Measurements from ENCODE around the gene MYO1G. TPM values are rescaled to one million over a fixed set of nuclear protein-coding genes. Genes with fewer than 3 reads are reported as not detected.

MYO1G gene
- total RNA-seq, 1 donor from 2014 or later: under 0.01 TPM

GRCh38 chr7:44967571-44968446, 11.0 kb downstream of the MYO1G start:
- peak in 1 of 2 donors; percentile 65 for DNase-seq (ENCODE audit: low read depth in 2 of 2)

DNA sequence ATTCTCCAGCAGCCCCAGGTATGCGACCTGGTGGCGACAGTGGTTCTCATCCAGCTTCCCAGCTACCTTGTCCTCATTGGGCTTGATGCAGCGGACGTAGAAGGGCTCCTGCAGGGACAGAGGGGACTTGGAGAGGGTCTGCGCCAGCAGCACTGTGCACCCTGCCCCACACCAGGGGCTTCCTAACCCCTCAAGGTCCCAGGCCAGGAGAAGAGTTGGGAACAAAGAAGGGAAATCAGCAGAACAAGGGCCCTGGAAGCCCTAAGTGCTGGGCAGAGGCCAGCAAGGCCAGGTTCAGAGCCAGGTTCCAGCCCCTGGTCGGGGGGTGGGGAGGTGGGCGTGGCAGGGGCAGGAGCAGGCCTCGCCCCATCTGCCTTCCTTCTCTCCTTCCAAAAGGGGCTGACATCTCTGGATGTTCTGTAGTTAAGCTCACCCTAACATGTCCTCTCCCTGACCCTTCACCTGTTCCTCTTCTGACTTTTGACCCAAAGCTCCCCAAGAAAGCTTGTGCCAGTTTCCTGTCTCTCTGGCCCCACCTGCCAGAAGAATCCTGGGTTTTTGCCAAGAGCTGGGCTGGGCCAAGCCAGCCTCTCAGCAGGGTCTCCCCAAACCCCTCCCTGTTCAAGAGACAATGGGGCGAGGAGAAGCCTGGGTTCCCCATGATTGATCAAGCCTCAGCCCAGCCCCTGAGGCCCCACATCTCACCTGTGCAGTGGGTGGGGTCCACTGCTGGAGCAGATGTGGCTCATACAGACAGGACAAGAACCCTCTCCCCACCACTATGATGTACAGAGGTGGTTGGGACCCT, 11.9 kb downstream of the MYO1G start:
- DNase-seq (ENCODE audit: low read depth in 2 of 2): no peak

GRCh38 chr7:44965937-44966730, 12.7 kb downstream of the MYO1G start:
- DNase-seq (ENCODE audit: low read depth in 2 of 2): no peak

DNA sequence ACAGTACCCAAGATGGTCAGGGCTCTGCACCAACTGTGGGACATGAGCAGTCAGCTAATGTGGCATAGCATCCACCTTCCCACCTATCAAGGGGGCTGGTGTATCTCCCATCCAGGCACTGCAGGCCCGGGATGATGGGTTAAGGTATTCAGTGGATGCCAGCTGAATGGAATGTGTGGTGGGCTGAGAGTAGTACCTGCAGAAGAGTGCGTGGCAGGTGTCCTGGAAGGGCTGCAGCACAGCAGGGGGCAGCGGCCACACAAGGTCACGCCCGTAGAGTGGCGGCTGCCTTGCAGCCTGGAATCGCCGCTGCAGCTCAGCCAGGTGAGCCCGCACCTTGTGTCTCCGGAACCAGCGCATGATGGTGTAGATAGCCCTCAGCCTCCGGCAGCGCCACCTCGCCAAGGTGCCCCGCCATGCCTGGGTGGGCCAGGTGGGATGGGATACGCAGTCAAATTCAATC, 13.3 kb downstream of the MYO1G start:
- DNase-seq (ENCODE audit: low read depth in 2 of 2): no peak

DNA sequence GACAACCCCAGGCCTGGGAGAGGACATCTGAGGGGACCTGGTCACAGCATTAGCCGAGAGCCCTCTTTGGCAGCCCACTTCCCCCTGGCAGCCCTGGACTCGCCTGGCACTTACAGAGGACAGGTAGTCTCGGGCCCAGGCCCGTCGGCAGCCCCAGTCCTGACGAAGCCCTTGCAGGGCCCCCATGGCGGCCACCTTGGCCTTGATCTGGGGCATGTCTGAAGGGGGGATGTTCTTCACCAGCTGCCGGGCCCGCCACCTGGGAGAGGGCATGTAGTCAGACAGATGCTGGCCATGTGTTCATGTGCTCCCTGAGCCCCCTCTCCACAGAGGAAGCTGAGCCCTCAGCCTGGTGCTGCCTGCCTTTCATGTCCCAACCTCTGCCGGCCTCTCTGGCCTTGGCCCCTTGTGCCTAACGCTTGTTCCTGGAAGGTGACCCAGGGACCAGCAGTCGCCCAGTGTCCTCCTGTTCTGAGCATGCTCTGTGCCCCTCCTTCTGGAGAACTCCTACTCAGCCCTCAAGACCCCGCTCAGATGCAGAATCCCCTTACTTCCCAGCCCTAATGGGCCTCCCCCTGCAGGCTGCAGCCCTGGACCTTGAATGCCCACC, 13.9 kb downstream of the MYO1G start:
- no peak for DNase-seq (ENCODE audit: low read depth in 2 of 2)

DNA sequence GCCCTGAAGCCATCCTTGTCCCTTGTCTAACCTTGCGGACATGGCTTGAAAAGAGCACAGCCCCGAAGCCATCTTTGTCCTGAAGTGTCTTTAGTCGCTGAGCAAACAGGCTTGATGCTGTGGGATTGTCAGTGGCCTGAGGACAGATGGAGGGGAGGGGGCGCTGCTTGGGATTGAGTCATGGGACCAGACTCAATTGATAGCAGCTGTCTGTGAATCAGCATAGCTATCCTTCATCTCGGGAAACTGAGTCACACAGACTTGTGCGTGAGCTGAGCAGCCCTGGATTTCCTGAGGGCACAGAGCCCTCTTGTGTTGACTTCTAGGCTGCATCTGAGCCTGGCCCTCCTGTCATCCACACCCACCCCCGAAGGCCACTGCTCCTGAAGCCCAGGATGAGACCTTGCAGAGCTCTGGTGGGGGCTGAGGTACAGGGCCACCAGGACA, 14.4 kb downstream of the MYO1G start:
- DNase-seq (ENCODE audit: low read depth in 2 of 2): peak in 1 of 2 donors; percentile 14

- DNase-seq (ENCODE audit: low read depth in 2 of 2): no peak
These were observed 15.2 kb downstream of the MYO1G start for GRCh38 chr7:44963364-44964290.

- peak in 1 of 2 donors; percentile 46 for DNase-seq (ENCODE audit: low read depth in 2 of 2)
These were observed 16.1 kb downstream of the MYO1G start for GRCh38 chr7:44962483-44963251.

- no peak for DNase-seq (ENCODE audit: low read depth in 2 of 2)
These were observed 16.9 kb downstream of the MYO1G start for GRCh38 chr7:44961844-44962482.

GRCh38 chr7:44960011-44960580, 18.7 kb downstream of the MYO1G start:
- no peak for DNase-seq (ENCODE audit: low read depth in 2 of 2)

GRCh38 chr7:44959433-44959951, 19.3 kb downstream of the MYO1G start:
- no peak for DNase-seq (ENCODE audit: low read depth in 2 of 2)

DNA sequence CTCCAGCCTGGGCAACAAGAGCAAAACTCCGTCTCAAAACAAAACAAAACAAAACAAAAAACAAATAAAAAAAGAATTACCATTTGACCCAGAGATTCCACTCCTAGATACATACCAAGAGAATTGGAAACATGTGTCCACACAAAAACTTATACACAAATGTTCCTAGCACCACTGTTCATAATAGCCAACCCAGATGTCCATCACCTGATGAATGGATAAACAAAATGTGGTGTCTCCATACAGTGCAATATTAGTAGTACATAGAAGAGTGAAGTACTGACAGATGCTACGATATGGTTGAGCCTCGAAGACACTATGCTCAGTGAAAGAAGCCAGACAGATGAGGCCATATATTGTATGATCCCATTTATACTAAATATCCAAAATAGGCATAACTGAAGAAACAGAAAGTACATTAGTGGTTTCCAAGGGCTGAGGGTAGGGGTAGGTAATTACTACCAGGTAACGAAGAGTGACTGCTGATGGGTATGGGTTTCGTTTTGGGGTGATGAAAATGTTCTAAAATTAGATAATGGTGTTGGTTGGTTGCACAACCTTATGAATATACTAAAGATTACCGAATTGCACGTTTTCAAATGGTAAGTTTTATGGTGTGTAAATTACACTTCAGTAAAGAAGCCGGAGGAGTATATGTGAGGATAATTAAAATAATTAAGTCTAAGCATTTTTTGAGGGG, 20.0 kb downstream of the MYO1G start:
- no peak for DNase-seq (ENCODE audit: low read depth in 2 of 2)

GRCh38 chr7:44956157-44956766, 22.6 kb downstream of the MYO1G start:
- no peak for DNase-seq (ENCODE audit: low read depth in 2 of 2)

- no peak for DNase-seq (ENCODE audit: low read depth in 2 of 2)
These were observed 23.1 kb downstream of the MYO1G start for GRCh38 chr7:44955733-44956132.

DNA sequence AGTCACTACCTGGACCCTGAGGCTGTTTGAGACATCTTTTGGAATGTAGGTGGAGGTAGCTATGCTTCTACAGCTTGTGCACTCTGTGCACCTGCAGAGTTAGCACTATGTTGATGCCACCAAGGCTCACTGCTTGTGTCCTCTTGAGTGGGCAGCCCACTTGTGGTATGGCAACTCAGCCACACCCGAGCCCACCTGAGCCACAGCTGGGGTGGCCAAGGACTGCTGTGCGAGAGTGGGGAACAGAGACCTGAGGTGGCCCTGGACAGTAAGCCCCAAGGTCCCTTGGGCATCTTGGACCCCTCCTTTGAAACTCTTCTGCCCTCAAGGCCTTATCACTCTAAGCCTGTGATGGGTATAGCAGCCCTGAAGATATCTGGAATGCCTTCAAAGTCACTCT, 25.7 kb downstream of the MYO1G start:
- no peak for DNase-seq (ENCODE audit: low read depth in 2 of 2)

GRCh38 chr7:44949303-44949702, 29.5 kb downstream of the MYO1G start:
- DNase-seq (ENCODE audit: low read depth in 2 of 2): no peak

DNA sequence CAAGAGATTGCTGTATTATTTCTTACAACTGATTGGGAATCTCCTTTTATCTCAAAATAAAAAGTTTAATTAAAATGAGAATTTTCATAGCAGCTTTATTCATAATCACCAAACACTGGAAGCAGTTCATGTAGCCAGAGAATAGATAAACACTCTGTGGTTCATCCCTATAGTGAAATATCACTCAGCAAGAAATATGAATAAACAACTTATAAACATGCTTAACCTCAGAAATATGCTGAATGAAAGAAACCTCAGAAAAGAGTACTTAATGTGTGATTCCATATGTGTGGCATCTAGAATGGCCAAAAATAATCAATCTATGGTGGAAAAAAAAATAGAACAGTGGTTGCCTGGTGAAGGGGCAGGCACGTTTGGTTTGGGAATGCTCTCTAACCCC, 33.3 kb downstream of the MYO1G start:
- DNase-seq (ENCODE audit: low read depth in 2 of 2): no peak
